Measurements from ENCODE around the gene PRKN. TPM values are rescaled to one million over a fixed set of nuclear protein-coding genes. Genes with fewer than 3 reads are reported as not detected.

PRKN gene
- total and polyA plus RNA-seq, 2 experiments from 2014 or later, result 2.3 to 3.9 TPM

GRCh38 chr6:161701056-161701455, 1026.5 kb downstream of the PRKN start:
- no peaks in the 10 kb centered on the region for H3K9me2 ChIP-seq (replicated peaks; ENCODE audit: insufficient read depth)
- H3K27ac ChIP-seq, result no peak overlapping the region
- no peak overlapping the region for H3K4me2 ChIP-seq
- no peak overlapping the region for H2AFZ ChIP-seq
- no peak overlapping the region for H3K4me3 ChIP-seq
- no peak for TF ChIP-seq CTCF (IDR thresholded peaks at IDR 0.05; ENCODE audit: poor library complexity)
- TF ChIP-seq EZH2phosphoT487 (IDR thresholded peaks at IDR 0.05; ENCODE audit: low read depth, severe bottlenecking, unreplicated experiment), result no peak
- TF ChIP-seq EZH2 (IDR thresholded peaks at IDR 0.05; ENCODE audit: borderline replicate concordance), result no peak
- no peaks in the 10 kb centered on the region for H3K79me2 ChIP-seq
- no peaks in the 10 kb centered on the region for H3K36me3 ChIP-seq (replicated peaks; ENCODE audit: insufficient read depth, low read depth)
- H4K20me1 ChIP-seq (ENCODE audit: insufficient read depth, poor library complexity, severe bottlenecking), result no peaks in the 10 kb centered on the region
- no peak for DNase-seq (ENCODE audit: low spot score)
- H3K27me3 ChIP-seq, result no peaks in the 10 kb centered on the region
- WGBS (ENCODE audit: low lambda C conversion rate, missing lambda C conversion rate), result 80% methylated on average over 1 of the region's 1 CpG
- no peaks in the 10 kb centered on the region for H3K4me1 ChIP-seq (ENCODE audit: insufficient read depth)
- H3K9me3 ChIP-seq (ENCODE audit: low read depth), result no peaks in the 10 kb centered on the region

GRCh38 chr6:161696801-161697200, 1030.8 kb downstream of the PRKN start:
- Histone ChIP-seq H3K79me2 (no peaks in the 10 kb centered on the region), H2AFZ (no peak overlapping the region), H3K27ac (no peak overlapping the region), H3K4me1 (ENCODE audit: insufficient read depth) (no peaks in the 10 kb centered on the region), H3K9me2 (replicated peaks; ENCODE audit: insufficient read depth) (no peaks in the 10 kb centered on the region), H3K9me3 (ENCODE audit: low read depth) (no peaks in the 10 kb centered on the region), H4K20me1 (ENCODE audit: insufficient read depth, poor library complexity, severe bottlenecking) (no peaks in the 10 kb centered on the region), H3K4me2 (no peak overlapping the region), H3K4me3 (no peak overlapping the region), H3K36me3 (replicated peaks; ENCODE audit: insufficient read depth, low read depth) (no peaks in the 10 kb centered on the region), H3K27me3 (no peaks in the 10 kb centered on the region)
- DNase-seq (ENCODE audit: low spot score), result no peak
- TF ChIP-seq EZH2 (IDR thresholded peaks at IDR 0.05; ENCODE audit: borderline replicate concordance), result no peak
- no peak for TF ChIP-seq CTCF (IDR thresholded peaks at IDR 0.05; ENCODE audit: poor library complexity)
- no peak for TF ChIP-seq EZH2phosphoT487 (IDR thresholded peaks at IDR 0.05; ENCODE audit: low read depth, severe bottlenecking, unreplicated experiment)
- 77% methylated on average over 2 of the region's 2 CpGs for WGBS (ENCODE audit: low lambda C conversion rate, missing lambda C conversion rate)

GRCh38 chr6:161694995-161695394, 1032.6 kb downstream of the PRKN start:
- no peak overlapping the region for H3K27ac ChIP-seq
- no peak for DNase-seq (ENCODE audit: low spot score)
- no peaks in the 10 kb centered on the region for H3K36me3 ChIP-seq (replicated peaks; ENCODE audit: insufficient read depth, low read depth)
- no peaks in the 10 kb centered on the region for H4K20me1 ChIP-seq (ENCODE audit: insufficient read depth, poor library complexity, severe bottlenecking)
- no peaks in the 10 kb centered on the region for H3K27me3 ChIP-seq
- no peaks in the 10 kb centered on the region for H3K79me2 ChIP-seq
- no peak overlapping the region for H2AFZ ChIP-seq
- no peak for TF ChIP-seq EZH2phosphoT487 (IDR thresholded peaks at IDR 0.05; ENCODE audit: low read depth, severe bottlenecking, unreplicated experiment)
- no peak for TF ChIP-seq EZH2 (IDR thresholded peaks at IDR 0.05; ENCODE audit: borderline replicate concordance)
- peak; percentile 38 for TF ChIP-seq CTCF (IDR thresholded peaks at IDR 0.05; ENCODE audit: poor library complexity)
- 61% methylated on average over 3 of the region's 3 CpGs for WGBS (ENCODE audit: low lambda C conversion rate, missing lambda C conversion rate)
- H3K4me1 ChIP-seq (ENCODE audit: insufficient read depth), result no peaks in the 10 kb centered on the region
- no peaks in the 10 kb centered on the region for H3K9me3 ChIP-seq (ENCODE audit: low read depth)
- H3K4me2 ChIP-seq, result no peak overlapping the region
- no peak overlapping the region for H3K4me3 ChIP-seq
- H3K9me2 ChIP-seq (replicated peaks; ENCODE audit: insufficient read depth), result no peaks in the 10 kb centered on the region

- Histone ChIP-seq H3K9me2 (replicated peaks; ENCODE audit: insufficient read depth) (no peaks in the 10 kb centered on the region), H3K27ac (no peak overlapping the region), H3K36me3 (replicated peaks; ENCODE audit: insufficient read depth, low read depth) (no peaks in the 10 kb centered on the region), H3K4me2 (no peak overlapping the region), H3K27me3 (no peaks in the 10 kb centered on the region), H3K4me1 (ENCODE audit: insufficient read depth) (no peaks in the 10 kb centered on the region), H3K4me3 (no peak overlapping the region), H4K20me1 (ENCODE audit: insufficient read depth, poor library complexity, severe bottlenecking) (no peaks in the 10 kb centered on the region), H3K9me3 (ENCODE audit: low read depth) (no peaks in the 10 kb centered on the region), H2AFZ (no peak overlapping the region), H3K79me2 (no peaks in the 10 kb centered on the region)
- WGBS (ENCODE audit: low lambda C conversion rate, missing lambda C conversion rate), result 69% methylated on average over 4 of the region's 4 CpGs
- TF ChIP-seq CTCF (IDR thresholded peaks at IDR 0.05; ENCODE audit: poor library complexity) (no peak), EZH2phosphoT487 (IDR thresholded peaks at IDR 0.05; ENCODE audit: low read depth, severe bottlenecking, unreplicated experiment) (no peak), EZH2 (IDR thresholded peaks at IDR 0.05; ENCODE audit: borderline replicate concordance) (no peak)
- no peak for DNase-seq (ENCODE audit: low spot score)
Measured at GRCh38 chr6:161686655-161687054, 1040.9 kb downstream of the PRKN start.
